Measurements from ENCODE around the gene SFXN2.
"Not testable (repeated sequence)": the region's sequence is repeated elsewhere in the genome, so short reads cannot be mapped to it uniquely, and the experiment has no call there.

Gene SFXN2

GRCh38 chr10:102721954-102722353, 7.5 kb downstream of the SFXN2 start:
- no peak for DNase-seq

GRCh38 chr10:102723989-102724388, 9.6 kb downstream of the SFXN2 start:
- DNase-seq: no peak

- DNase-seq: peak; percentile 53 to 54
These were observed 11.8 kb downstream of the SFXN2 start for GRCh38 chr10:102726274-102726673.

- peak; percentile 87 for DNase-seq
These were observed 12.8 kb downstream of the SFXN2 start for GRCh38 chr10:102727037-102727818.

- peak; percentile 75 to 84 for DNase-seq
These were observed 14.9 kb downstream of the SFXN2 start for GRCh38 chr10:102729029-102730026.

GRCh38 chr10:102731222-102731800, 16.9 kb downstream of the SFXN2 start:
- DNase-seq: no peak

GRCh38 chr10:102732661-102733060, 18.2 kb downstream of the SFXN2 start:
- DNase-seq: no peak

- DNase-seq: no peak
These were observed 20.7 kb downstream of the SFXN2 start for GRCh38 chr10:102735065-102735562.

GRCh38 chr10:102738692-102739121, 24.3 kb downstream of the SFXN2 start:
- peak; percentile 50 to 55 for DNase-seq

- DNase-seq: no peak
These were observed 25.8 kb downstream of the SFXN2 start for GRCh38 chr10:102740229-102740628.

GRCh38 chr10:102741726-102742237, 27.3 kb downstream of the SFXN2 start:
- no peak for DNase-seq

- not testable (repeated sequence) for DNase-seq
These were observed 27.9 kb downstream of the SFXN2 start for GRCh38 chr10:102742313-102742712.

- DNase-seq: no peak
These were observed 28.7 kb downstream of the SFXN2 start for GRCh38 chr10:102743078-102743587.

- peak; percentile 99 to 100 for DNase-seq
These were observed 29.3 kb downstream of the SFXN2 start, which contains the start of gene WBP1L for GRCh38 chr10:102743588-102744373. WBP1L (plus strand) TSS chr10:102743948; CDS start chr10:102744054, 106 bp downstream.

GRCh38 chr10:102744374-102745051, 30.1 kb downstream of the SFXN2 start:
- DNase-seq: no peak

- DNase-seq: no peak
These were observed 30.7 kb downstream of the SFXN2 start for GRCh38 chr10:102745157-102745556.

GRCh38 chr10:102752266-102752930, 38.0 kb downstream of the SFXN2 start:
- DNase-seq: no peak

- peak; percentile 55 to 59 for DNase-seq
These were observed 38.7 kb downstream of the SFXN2 start for GRCh38 chr10:102752934-102753664.

GRCh38 chr10:102753718-102754117, 39.3 kb downstream of the SFXN2 start:
- DNase-seq: no peak

Measured in inflammatory macrophage (primary cell).